Activated T-helper 17 cell treated with anti-CD3 and anti-CD28 coated beads, Interleukin-2, amount 50 U/mL, for 72 hours (primary cell): Measurements from ENCODE around the gene CMC1. TPM values are rescaled to one million over a fixed set of nuclear protein-coding genes. Genes with fewer than 3 reads are reported as not detected.

ENCODE experiments used
- ATAC-seq: fragments of 150-1000 bp; cut with Tn5 transposase; replicated peaks from 2 replicates; pipeline ENCODE4 v1.10.0; 2021; ENCODE audit warnings: mild to moderate bottlenecking, moderate library complexity
- H3K27ac Mint-ChIP-seq: one replicate; pipeline ENCODE4 v1.8.0; 2022; ENCODE audit warnings: mixed read lengths
- H3K27me3 Mint-ChIP-seq: one replicate; pipeline ENCODE4 v1.8.0; 2022; ENCODE audit warnings: mixed read lengths
- H3K36me3 Mint-ChIP-seq: one replicate; pipeline ENCODE4 v1.8.0; 2022; ENCODE audit warnings: low read depth, mild to moderate bottlenecking, mixed read lengths
- H3K4me1 Mint-ChIP-seq: one replicate; pipeline ENCODE4 v1.8.0; 2022; ENCODE audit warnings: mixed read lengths
- H3K4me3 Mint-ChIP-seq: one replicate; pipeline ENCODE4 v1.8.0; 2022; ENCODE audit warnings: mild to moderate bottlenecking, mixed read lengths
- H3K9me3 Mint-ChIP-seq: one replicate; pipeline ENCODE4 v1.8.0; 2022; ENCODE audit warnings: mixed read lengths
- total RNA-seq, 2 donors: library from RNA; stranded (reverse); gene quantifications; one replicate each; pipeline ENCODE4 v1.2.3, GENCODE V29; 2022

CMC1 gene
- total RNA-seq, 2 donors from 2014 or later, result 19.1 to 20.5 TPM

- peak; percentile 25 for ATAC-seq
- no peaks in the 10 kb centered on the region for H3K9me3 Mint-ChIP-seq
- H3K27ac Mint-ChIP-seq, result peak overlapping the region; percentile 100
- peaks cover 55% of the 10 kb centered on the region for H3K36me3 Mint-ChIP-seq
- H3K4me1 Mint-ChIP-seq, result peaks cover 21% of the 10 kb centered on the region
- no peaks in the 10 kb centered on the region for H3K27me3 Mint-ChIP-seq
- peak overlapping the region; percentile 97 for H3K4me3 Mint-ChIP-seq
Measured at GRCh38 chr3:28347374-28348264, 106.2 kb downstream of the CMC1 start.

GRCh38 chr3:28348265-28348628 is 106.8 kb downstream of the CMC1 start:
- Mint-ChIP-seq H3K4me1 (peaks cover 15% of the 10 kb centered on the region), H3K27ac (peak overlapping the region; percentile 100), H3K36me3 (peaks cover 55% of the 10 kb centered on the region), H3K9me3 (no peaks in the 10 kb centered on the region), H3K27me3 (no peaks in the 10 kb centered on the region), H3K4me3 (peak overlapping the region; percentile 97)
- peak; percentile 83 for ATAC-seq

- ATAC-seq, result peak; percentile 87
- Mint-ChIP-seq H3K4me3 (peak within 1 kb of the TSS; percentile 97), H3K4me1 (peaks cover 13% of the 10 kb centered on the region), H3K9me3 (peaks cover 3% of the 10 kb centered on the region), H3K36me3 (peaks cover 55% of the 10 kb centered on the region), H3K27ac (peak within 1 kb of the TSS; percentile 100), H3K27me3 (no peaks in the 10 kb centered on the region)
Measured at GRCh38 chr3:28348629-28349468, 107.4 kb downstream of the CMC1 start, which contains the start of the genes AZI2 and ZCWPW2. AZI2 (minus strand) TSS chr3:28348824; CDS start chr3:28340617, 8,207 bp downstream. ZCWPW2 (plus strand) TSS chr3:28348721; CDS start chr3:28413069, 64,348 bp downstream.

GRCh38 chr3:28349469-28350000 is 108.1 kb downstream of the CMC1 start:
- Mint-ChIP-seq H3K4me3 (peak overlapping the region; percentile 97), H3K27ac (peak overlapping the region; percentile 100), H3K4me1 (peaks cover 13% of the 10 kb centered on the region), H3K27me3 (no peaks in the 10 kb centered on the region), H3K9me3 (peaks cover 5% of the 10 kb centered on the region), H3K36me3 (peaks cover 55% of the 10 kb centered on the region)
- peak; percentile 1 for ATAC-seq

Other genes starting within 250 kb of the CMC1 start
- gene ZCWPW2, start 107.1 kb downstream of the CMC1 start, total RNA-seq, result under 1 TPM; 0.22 to 0.37 TPM
- 10 to 100 TPM; 46.3 to 61.1 TPM for gene AZI2, start 107.2 kb downstream of the CMC1 start, total RNA-seq